Stimulated activated CD8-positive, alpha-beta memory T cell treated with anti-CD3 and anti-CD28 coated beads, Interleukin-7, amount 100 ng/mL, for 24 hours (primary cell): ENCODE results near the gene IFNA8.
"Not testable (repeated sequence)": the region's sequence is repeated elsewhere in the genome, so short reads cannot be mapped to it uniquely, and the experiment has no call there.

Experiments used
- DNase-seq: peaks from one replicate; pipeline ENCODE4 v3.0.0-alpha.2; 2020; ENCODE audit warnings: low read depth

Gene IFNA8

GRCh38 chr9:21428235-21428634 is 19.3 kb downstream of the IFNA8 start:
- no peak for DNase-seq

GRCh38 chr9:21429191-21429590 is 20.3 kb downstream of the IFNA8 start:
- no peak for DNase-seq

- DNase-seq = no peak
Measured at GRCh38 chr9:21432672-21433425, 23.9 kb downstream of the IFNA8 start.

GRCh38 chr9:21434202-21435014 is 25.5 kb downstream of the IFNA8 start:
- DNase-seq = peak; percentile 4

- not testable (repeated sequence) for DNase-seq
Measured at GRCh38 chr9:21435015-21435383, 26.1 kb downstream of the IFNA8 start.

GRCh38 chr9:21440139-21440538 is 31.2 kb downstream of the IFNA8 start, which contains the start of gene IFNA1:
TSS of gene IFNA1 (plus strand) at chr9:21440439. CDS start at chr9:21440508, 69 bp downstream.
- no peak for DNase-seq

GRCh38 chr9:21443849-21444625 is 35.1 kb downstream of the IFNA8 start:
- no peak for DNase-seq

- DNase-seq = not testable (repeated sequence)
Measured at GRCh38 chr9:21449312-21449711, 40.4 kb downstream of the IFNA8 start.

GRCh38 chr9:21450733-21451394 is 41.9 kb downstream of the IFNA8 start:
- no peak for DNase-seq

GRCh38 chr9:21452681-21453080 is 43.8 kb downstream of the IFNA8 start:
- no peak for DNase-seq

- DNase-seq = no peak
Measured at GRCh38 chr9:21454149-21454548, 45.2 kb downstream of the IFNA8 start.

- DNase-seq = no peak
Measured at GRCh38 chr9:21455320-21455719, 46.4 kb downstream of the IFNA8 start.
